Sigmoid colon (tissue), 4 donors: ENCODE data around the gene SLC6A12.

Source experiments
- POLR2A ChIP-seq, 2 donors: fragments of 450-650 bp; IDR thresholded peaks; one replicate each; pipeline ENCODE4 v1.6.1; 2016; ENCODE audit warnings: antibody characterized with exemption in 2 of 2, mild to moderate bottlenecking in 2 of 2, moderate library complexity in 2 of 2
- POLR2AphosphoS5 ChIP-seq, 4 donors: sonication (generic); formaldehyde crosslinking; IDR thresholded peaks; one replicate each; pipeline ENCODE4 v1.6.1; 2017; ENCODE audit warnings: antibody characterized with exemption in 4 of 4
- TF ChIP-seq, protein P1 (sequence below), 4 experiments: fragments of 450-650 bp in 3 of 4; fragments of 200-600 bp in 1 of 4; IDR thresholded peaks; one replicate each; pipeline ENCODE4 v1.5.1; 2016 to 2019; ENCODE audit warnings: antibody characterized with exemption in 4 of 4, mild to moderate bottlenecking in 3 of 4, moderate library complexity in 2 of 4

GRCh38 chr12:180445-180844 is 33.5 kb downstream of the SLC6A12 start:
- TF ChIP-seq, protein P1, sequence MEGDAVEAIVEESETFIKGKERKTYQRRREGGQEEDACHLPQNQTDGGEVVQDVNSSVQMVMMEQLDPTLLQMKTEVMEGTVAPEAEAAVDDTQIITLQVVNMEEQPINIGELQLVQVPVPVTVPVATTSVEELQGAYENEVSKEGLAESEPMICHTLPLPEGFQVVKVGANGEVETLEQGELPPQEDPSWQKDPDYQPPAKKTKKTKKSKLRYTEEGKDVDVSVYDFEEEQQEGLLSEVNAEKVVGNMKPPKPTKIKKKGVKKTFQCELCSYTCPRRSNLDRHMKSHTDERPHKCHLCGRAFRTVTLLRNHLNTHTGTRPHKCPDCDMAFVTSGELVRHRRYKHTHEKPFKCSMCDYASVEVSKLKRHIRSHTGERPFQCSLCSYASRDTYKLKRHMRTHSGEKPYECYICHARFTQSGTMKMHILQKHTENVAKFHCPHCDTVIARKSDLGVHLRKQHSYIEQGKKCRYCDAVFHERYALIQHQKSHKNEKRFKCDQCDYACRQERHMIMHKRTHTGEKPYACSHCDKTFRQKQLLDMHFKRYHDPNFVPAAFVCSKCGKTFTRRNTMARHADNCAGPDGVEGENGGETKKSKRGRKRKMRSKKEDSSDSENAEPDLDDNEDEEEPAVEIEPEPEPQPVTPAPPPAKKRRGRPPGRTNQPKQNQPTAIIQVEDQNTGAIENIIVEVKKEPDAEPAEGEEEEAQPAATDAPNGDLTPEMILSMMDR (IDR thresholded peaks at IDR 0.05), result no peak
- TF ChIP-seq POLR2AphosphoS5 (IDR thresholded peaks at IDR 0.05) (no peak), POLR2A (IDR thresholded peaks at IDR 0.05) (no peak)
